Astrocyte (in vitro differentiated cells and primary cell): ENCODE measurements around the gene TMEM143. TPM values are rescaled to one million over a fixed set of nuclear protein-coding genes. Genes with fewer than 3 reads are reported as not detected.
A peak's percentile ranks its signal among the peaks of the same experiment; 100 is the strongest.

Source experiments
- DNase-seq: peaks from one replicate; pipeline ENCODE4 v3.0.0-alpha.2; 2010; ENCODE audit warnings: low read depth
- FAIRE-seq: peaks from 2 replicates; lab custom pipeline; 2011; peaks lifted over from hg19 to GRCh38; lab: Jason Lieb, UNC
- H2AFZ ChIP-seq: 2 replicates; pipeline ENCODE4 v1.6.0; 2012; ENCODE audit warnings: low read depth, low read length, inconsistent platforms
- H3K27ac ChIP-seq: 2 replicates; pipeline ENCODE4 v1.5.1; 2011; ENCODE audit warnings: low read depth, low read length, inconsistent platforms
- H3K27me3 ChIP-seq: 2 replicates; pipeline ENCODE4 v1.6.0; 2011; ENCODE audit warnings: low read length, inconsistent platforms; ENCODE audit not compliant: insufficient read depth
- H3K36me3 ChIP-seq: 2 replicates; pipeline ENCODE4 v1.5.1; 2011; ENCODE audit warnings: low read length, inconsistent platforms; ENCODE audit not compliant: insufficient read depth
- H3K4me1 ChIP-seq: 2 replicates; pipeline ENCODE4 v1.5.1; 2011; ENCODE audit warnings: low read length, inconsistent platforms; ENCODE audit not compliant: insufficient read depth
- H3K4me2 ChIP-seq: 2 replicates; pipeline ENCODE4 v1.6.0; 2012; ENCODE audit warnings: low read length, inconsistent platforms
- H3K4me3 ChIP-seq: 2 replicates; pipeline ENCODE4 v1.5.1; 2011; ENCODE audit warnings: low read depth, mild to moderate bottlenecking, low read length, inconsistent platforms; ENCODE audit not compliant: insufficient read depth
- H3K79me2 ChIP-seq: 2 replicates; pipeline ENCODE4 v1.6.0; 2012; ENCODE audit warnings: mild to moderate bottlenecking, low read length, inconsistent platforms; ENCODE audit not compliant: insufficient read depth
- H3K9ac ChIP-seq: 2 replicates; pipeline ENCODE4 v1.6.0; 2012; ENCODE audit warnings: mild to moderate bottlenecking, low read length, inconsistent platforms
- H3K9me3 ChIP-seq: 2 replicates; pipeline ENCODE4 v1.5.1; 2012; ENCODE audit warnings: low read depth, mild to moderate bottlenecking, low read length, inconsistent platforms; ENCODE audit not compliant: insufficient read depth
- H4K20me1 ChIP-seq: 2 replicates; pipeline ENCODE4 v1.6.0; 2012; ENCODE audit warnings: low read length, inconsistent platforms; ENCODE audit not compliant: insufficient read depth
- H3K27ac Mint-ChIP-seq: one replicate; pipeline ENCODE4 v1.8.0; 2021; ENCODE audit warnings: mild to moderate bottlenecking, mixed read lengths; ENCODE audit not compliant: unreplicated experiment
- H3K27me3 Mint-ChIP-seq: one replicate; pipeline ENCODE4 v1.8.0; 2021; ENCODE audit warnings: low read depth, mixed read lengths; ENCODE audit not compliant: unreplicated experiment
- H3K36me3 Mint-ChIP-seq: one replicate; pipeline ENCODE4 v1.8.0; 2021; ENCODE audit warnings: low read depth, mixed read lengths; ENCODE audit not compliant: unreplicated experiment
- H3K4me1 Mint-ChIP-seq: one replicate; pipeline ENCODE4 v1.8.0; 2021; ENCODE audit warnings: low read depth, mixed read lengths; ENCODE audit not compliant: unreplicated experiment
- H3K4me3 Mint-ChIP-seq: one replicate; pipeline ENCODE4 v1.8.0; 2021; ENCODE audit warnings: mild to moderate bottlenecking, moderate library complexity, mixed read lengths; ENCODE audit not compliant: unreplicated experiment
- H3K9me3 Mint-ChIP-seq: one replicate; pipeline ENCODE4 v1.8.0; 2021; ENCODE audit warnings: mild to moderate bottlenecking, mixed read lengths; ENCODE audit not compliant: unreplicated experiment
- EZH2 ChIP-seq: IDR thresholded peaks from 2 replicates; pipeline ENCODE4 v1.6.1; 2012; ENCODE audit warnings: mild to moderate bottlenecking, low read length, inconsistent platforms; ENCODE audit not compliant: insufficient read depth
- total RNA-seq: library from RNA; stranded (reverse); gene quantifications from 2 replicates; pipeline ENCODE4 v1.2.1, GENCODE V29; 2021
- TF ChIP-seq, protein P1 (sequence below): IDR thresholded peaks from 2 replicates; pipeline ENCODE4 v1.5.1; 2011; ENCODE audit warnings: low read depth, mild to moderate bottlenecking, inconsistent platforms, low read length, moderate library complexity; ENCODE audit not compliant: insufficient read depth

TMEM143 gene
- total RNA-seq, 1 donor from 2014 or later: 8.7 TPM

DNA sequence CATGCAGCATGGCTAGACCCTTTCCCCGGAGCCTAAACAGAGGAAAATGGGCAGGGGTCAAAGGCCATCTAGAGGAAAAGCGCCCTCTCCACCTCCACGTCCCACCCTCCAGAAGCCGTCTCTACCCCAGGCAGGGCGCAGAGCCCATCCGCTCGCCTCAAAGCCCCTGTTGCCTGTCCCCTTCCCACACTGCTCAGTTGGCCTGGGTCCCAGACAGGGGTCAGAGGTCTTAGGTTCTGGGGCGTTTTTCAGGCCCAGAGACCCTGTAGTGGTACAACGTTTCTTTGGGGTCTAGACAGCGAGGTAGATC, 285 bp downstream of the TMEM143 start:
- H3K27ac ChIP-seq: peak overlapping the region; percentile 74
- no peaks in the 10 kb centered on the region for H4K20me1 ChIP-seq
- peak overlapping the region; percentile 84 for H3K27ac Mint-ChIP-seq
- peak overlapping the region; percentile 78 for H3K4me3 ChIP-seq
- H3K79me2 ChIP-seq: no peaks in the 10 kb centered on the region
- peak overlapping the region; percentile 85 for H2AFZ ChIP-seq
- H3K4me2 ChIP-seq: peak overlapping the region; percentile 98
- H3K27me3 ChIP-seq: no peaks in the 10 kb centered on the region
- no peaks in the 10 kb centered on the region for H3K36me3 ChIP-seq
- peaks cover 6% of the 10 kb centered on the region for H3K4me1 ChIP-seq
- H3K9ac ChIP-seq: peak overlapping the region; percentile 89
- FAIRE-seq: no peak
- peaks cover 3% of the 10 kb centered on the region for H3K9me3 Mint-ChIP-seq
- peak overlapping the region; percentile 84 for H3K4me3 Mint-ChIP-seq
- H3K36me3 Mint-ChIP-seq: peaks cover 2% of the 10 kb centered on the region
- no peaks in the 10 kb centered on the region for H3K27me3 Mint-ChIP-seq
- no peak for DNase-seq
- H3K9me3 ChIP-seq: no peaks in the 10 kb centered on the region
- no peaks in the 10 kb centered on the region for H3K4me1 Mint-ChIP-seq
- TF ChIP-seq, protein P1, sequence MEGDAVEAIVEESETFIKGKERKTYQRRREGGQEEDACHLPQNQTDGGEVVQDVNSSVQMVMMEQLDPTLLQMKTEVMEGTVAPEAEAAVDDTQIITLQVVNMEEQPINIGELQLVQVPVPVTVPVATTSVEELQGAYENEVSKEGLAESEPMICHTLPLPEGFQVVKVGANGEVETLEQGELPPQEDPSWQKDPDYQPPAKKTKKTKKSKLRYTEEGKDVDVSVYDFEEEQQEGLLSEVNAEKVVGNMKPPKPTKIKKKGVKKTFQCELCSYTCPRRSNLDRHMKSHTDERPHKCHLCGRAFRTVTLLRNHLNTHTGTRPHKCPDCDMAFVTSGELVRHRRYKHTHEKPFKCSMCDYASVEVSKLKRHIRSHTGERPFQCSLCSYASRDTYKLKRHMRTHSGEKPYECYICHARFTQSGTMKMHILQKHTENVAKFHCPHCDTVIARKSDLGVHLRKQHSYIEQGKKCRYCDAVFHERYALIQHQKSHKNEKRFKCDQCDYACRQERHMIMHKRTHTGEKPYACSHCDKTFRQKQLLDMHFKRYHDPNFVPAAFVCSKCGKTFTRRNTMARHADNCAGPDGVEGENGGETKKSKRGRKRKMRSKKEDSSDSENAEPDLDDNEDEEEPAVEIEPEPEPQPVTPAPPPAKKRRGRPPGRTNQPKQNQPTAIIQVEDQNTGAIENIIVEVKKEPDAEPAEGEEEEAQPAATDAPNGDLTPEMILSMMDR: no peak
- TF ChIP-seq EZH2: no peak

DNA sequence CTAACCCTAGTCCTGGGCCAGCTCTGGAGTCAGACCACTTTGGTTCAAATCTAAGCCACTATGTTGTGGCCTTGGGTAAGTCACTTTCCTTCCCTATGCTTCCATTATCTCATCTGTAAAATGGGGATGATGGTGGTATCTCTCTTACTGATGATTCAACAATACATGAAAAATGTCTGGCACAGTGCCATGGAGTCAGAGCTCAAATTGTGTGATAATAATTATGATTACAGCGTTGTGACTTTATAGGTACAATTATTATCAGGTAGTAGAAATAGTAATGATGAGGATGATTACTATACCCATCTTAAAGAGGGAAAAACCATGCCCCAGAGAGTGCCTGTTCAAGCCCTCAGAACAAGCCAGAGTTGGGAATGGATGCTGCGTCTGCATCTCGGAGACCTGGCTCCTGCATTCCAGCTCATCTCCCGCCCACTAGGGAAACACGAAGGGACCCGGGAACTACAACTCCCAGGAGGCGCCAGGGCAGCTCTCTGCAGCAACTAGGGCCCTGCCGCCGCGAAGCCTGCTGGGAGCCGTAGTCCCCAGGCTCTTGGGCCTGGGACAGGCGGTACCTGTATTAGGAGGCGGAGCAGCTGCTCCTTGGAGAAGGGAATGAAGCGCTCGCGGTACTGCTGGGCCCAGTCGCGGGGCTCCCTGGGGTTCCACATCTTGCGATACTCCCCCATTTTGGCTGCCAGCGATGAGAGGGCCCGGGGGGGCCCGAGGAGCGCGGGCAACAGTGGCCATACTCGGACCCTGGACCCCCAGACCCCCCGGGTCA, 832 bp downstream of the TMEM143 start:
- H3K27me3 Mint-ChIP-seq: no peaks in the 10 kb centered on the region
- H3K4me3 ChIP-seq: peak overlapping the region; percentile 78
- peak overlapping the region; percentile 74 for H3K27ac ChIP-seq
- no peaks in the 10 kb centered on the region for H3K4me1 Mint-ChIP-seq
- peaks cover 5% of the 10 kb centered on the region for H3K9me3 Mint-ChIP-seq
- no peaks in the 10 kb centered on the region for H3K9me3 ChIP-seq
- FAIRE-seq (no peak), DNase-seq (peak; percentile 89)
- TF ChIP-seq, protein P1: no peak
- TF ChIP-seq EZH2: no peak
- H3K27me3 ChIP-seq: no peaks in the 10 kb centered on the region
- peak overlapping the region; percentile 84 for H3K27ac Mint-ChIP-seq
- H3K36me3 Mint-ChIP-seq: peaks cover 2% of the 10 kb centered on the region
- H3K36me3 ChIP-seq: no peaks in the 10 kb centered on the region
- H3K4me2 ChIP-seq: peak overlapping the region; percentile 98
- H3K79me2 ChIP-seq: no peaks in the 10 kb centered on the region
- peak overlapping the region; percentile 85 for H2AFZ ChIP-seq
- no peaks in the 10 kb centered on the region for H4K20me1 ChIP-seq
- peak overlapping the region; percentile 89 for H3K9ac ChIP-seq
- peaks cover 6% of the 10 kb centered on the region for H3K4me1 ChIP-seq
- H3K4me3 Mint-ChIP-seq: peak overlapping the region; percentile 84

DNA sequence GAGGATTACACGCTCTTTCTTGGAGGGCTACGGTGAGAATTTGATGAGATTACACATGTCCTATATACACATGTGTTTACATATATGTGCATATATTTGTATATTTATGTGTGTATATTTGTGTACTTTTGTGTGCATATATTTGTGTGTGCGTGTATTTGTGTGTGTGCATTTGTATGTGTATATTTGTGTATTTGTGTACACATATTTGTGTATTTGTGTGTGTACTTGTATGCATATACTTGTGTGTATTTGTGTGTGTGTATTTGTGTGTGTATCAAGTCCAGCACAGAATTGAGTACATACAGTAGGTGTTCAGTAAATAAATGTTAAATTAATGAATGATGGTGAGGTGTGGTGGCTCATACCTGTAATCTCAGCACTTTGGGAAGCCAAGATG, 1.8 kb downstream of the TMEM143 start:
- H3K4me2 ChIP-seq: no peak overlapping the region
- H3K4me3 ChIP-seq: no peak overlapping the region
- no peaks in the 10 kb centered on the region for H3K27me3 ChIP-seq
- no peak for FAIRE-seq
- no peak overlapping the region for H3K9ac ChIP-seq
- peaks cover 2% of the 10 kb centered on the region for H3K36me3 Mint-ChIP-seq
- no peaks in the 10 kb centered on the region for H3K36me3 ChIP-seq
- no peaks in the 10 kb centered on the region for H3K27me3 Mint-ChIP-seq
- H3K79me2 ChIP-seq: no peaks in the 10 kb centered on the region
- H3K4me3 Mint-ChIP-seq: peak overlapping the region; percentile 60
- no peak for TF ChIP-seq EZH2
- TF ChIP-seq, protein P1: no peak
- peaks cover 6% of the 10 kb centered on the region for H3K4me1 ChIP-seq
- H4K20me1 ChIP-seq: no peaks in the 10 kb centered on the region
- H3K27ac Mint-ChIP-seq: peak overlapping the region; percentile 75
- H3K27ac ChIP-seq: no peak overlapping the region
- no peaks in the 10 kb centered on the region for H3K4me1 Mint-ChIP-seq
- no peak for DNase-seq
- H2AFZ ChIP-seq: no peak overlapping the region
- H3K9me3 ChIP-seq: no peaks in the 10 kb centered on the region
- H3K9me3 Mint-ChIP-seq: peaks cover 5% of the 10 kb centered on the region
